Measurements from ENCODE around the gene RBPJL.

- TF ChIP-seq, protein P1, sequence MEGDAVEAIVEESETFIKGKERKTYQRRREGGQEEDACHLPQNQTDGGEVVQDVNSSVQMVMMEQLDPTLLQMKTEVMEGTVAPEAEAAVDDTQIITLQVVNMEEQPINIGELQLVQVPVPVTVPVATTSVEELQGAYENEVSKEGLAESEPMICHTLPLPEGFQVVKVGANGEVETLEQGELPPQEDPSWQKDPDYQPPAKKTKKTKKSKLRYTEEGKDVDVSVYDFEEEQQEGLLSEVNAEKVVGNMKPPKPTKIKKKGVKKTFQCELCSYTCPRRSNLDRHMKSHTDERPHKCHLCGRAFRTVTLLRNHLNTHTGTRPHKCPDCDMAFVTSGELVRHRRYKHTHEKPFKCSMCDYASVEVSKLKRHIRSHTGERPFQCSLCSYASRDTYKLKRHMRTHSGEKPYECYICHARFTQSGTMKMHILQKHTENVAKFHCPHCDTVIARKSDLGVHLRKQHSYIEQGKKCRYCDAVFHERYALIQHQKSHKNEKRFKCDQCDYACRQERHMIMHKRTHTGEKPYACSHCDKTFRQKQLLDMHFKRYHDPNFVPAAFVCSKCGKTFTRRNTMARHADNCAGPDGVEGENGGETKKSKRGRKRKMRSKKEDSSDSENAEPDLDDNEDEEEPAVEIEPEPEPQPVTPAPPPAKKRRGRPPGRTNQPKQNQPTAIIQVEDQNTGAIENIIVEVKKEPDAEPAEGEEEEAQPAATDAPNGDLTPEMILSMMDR (IDR thresholded peaks at IDR 0.05 in 2 of 3, conservative IDR thresholded peaks at IDR 0.05 in 1 of 3; ENCODE audit: borderline replicate concordance in 1 of 3, insufficient read depth in 1 of 3, low read depth in 2 of 3, low read length in 2 of 3): peak; percentile 61 to 96 (median 84); a peak in 5 of 6 replicates
- TF ChIP-seq ZNF274 (IDR thresholded peaks at IDR 0.05; ENCODE audit: low read depth, low read length) (no peak), POLR2AphosphoS5 (IDR thresholded peaks at IDR 0.05; ENCODE audit: low read depth, low read length) (no peak), POLR2A (IDR thresholded peaks at IDR 0.05; ENCODE audit: borderline replicate concordance, extremely low read depth, insufficient read depth, insufficient read length) (no peak), JUND (IDR thresholded peaks at IDR 0.05) (no peak), TCF7L2 (IDR thresholded peaks at IDR 0.05; ENCODE audit: borderline replicate concordance, extremely low read depth, insufficient read depth, insufficient read length) (peak; percentile 37), EZH2 (IDR thresholded peaks at IDR 0.05) (no peak), YY1 (IDR thresholded peaks at IDR 0.05; ENCODE audit: extremely low read depth, insufficient replicate concordance, low read depth, low read length) (no peak), RAD21 (IDR thresholded peaks at IDR 0.05; ENCODE audit: low read depth) (peak; percentile 75), REST (IDR thresholded peaks at IDR 0.05; ENCODE audit: low read depth) (no peak)
Observed at GRCh38 chr20:45311589-45312211, 5.1 kb downstream of the RBPJL start.
